Measurements from ENCODE around the gene MDN1.

The MDN1 gene, protein sequence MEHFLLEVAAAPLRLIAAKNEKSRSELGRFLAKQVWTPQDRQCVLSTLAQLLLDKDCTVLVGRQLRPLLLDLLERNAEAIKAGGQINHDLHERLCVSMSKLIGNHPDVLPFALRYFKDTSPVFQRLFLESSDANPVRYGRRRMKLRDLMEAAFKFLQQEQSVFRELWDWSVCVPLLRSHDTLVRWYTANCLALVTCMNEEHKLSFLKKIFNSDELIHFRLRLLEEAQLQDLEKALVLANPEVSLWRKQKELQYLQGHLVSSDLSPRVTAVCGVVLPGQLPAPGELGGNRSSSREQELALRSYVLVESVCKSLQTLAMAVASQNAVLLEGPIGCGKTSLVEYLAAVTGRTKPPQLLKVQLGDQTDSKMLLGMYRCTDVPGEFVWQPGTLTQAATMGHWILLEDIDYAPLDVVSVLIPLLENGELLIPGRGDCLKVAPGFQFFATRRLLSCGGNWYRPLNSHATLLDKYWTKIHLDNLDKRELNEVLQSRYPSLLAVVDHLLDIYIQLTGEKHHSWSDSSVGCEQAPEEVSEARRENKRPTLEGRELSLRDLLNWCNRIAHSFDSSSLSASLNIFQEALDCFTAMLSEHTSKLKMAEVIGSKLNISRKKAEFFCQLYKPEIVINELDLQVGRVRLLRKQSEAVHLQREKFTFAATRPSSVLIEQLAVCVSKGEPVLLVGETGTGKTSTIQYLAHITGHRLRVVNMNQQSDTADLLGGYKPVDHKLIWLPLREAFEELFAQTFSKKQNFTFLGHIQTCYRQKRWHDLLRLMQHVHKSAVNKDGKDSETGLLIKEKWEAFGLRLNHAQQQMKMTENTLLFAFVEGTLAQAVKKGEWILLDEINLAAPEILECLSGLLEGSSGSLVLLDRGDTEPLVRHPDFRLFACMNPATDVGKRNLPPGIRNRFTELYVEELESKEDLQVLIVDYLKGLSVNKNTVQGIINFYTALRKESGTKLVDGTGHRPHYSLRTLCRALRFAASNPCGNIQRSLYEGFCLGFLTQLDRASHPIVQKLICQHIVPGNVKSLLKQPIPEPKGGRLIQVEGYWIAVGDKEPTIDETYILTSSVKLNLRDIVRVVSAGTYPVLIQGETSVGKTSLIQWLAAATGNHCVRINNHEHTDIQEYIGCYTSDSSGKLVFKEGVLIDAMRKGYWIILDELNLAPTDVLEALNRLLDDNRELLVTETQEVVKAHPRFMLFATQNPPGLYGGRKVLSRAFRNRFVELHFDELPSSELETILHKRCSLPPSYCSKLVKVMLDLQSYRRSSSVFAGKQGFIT (N-terminal part only)

DNA sequence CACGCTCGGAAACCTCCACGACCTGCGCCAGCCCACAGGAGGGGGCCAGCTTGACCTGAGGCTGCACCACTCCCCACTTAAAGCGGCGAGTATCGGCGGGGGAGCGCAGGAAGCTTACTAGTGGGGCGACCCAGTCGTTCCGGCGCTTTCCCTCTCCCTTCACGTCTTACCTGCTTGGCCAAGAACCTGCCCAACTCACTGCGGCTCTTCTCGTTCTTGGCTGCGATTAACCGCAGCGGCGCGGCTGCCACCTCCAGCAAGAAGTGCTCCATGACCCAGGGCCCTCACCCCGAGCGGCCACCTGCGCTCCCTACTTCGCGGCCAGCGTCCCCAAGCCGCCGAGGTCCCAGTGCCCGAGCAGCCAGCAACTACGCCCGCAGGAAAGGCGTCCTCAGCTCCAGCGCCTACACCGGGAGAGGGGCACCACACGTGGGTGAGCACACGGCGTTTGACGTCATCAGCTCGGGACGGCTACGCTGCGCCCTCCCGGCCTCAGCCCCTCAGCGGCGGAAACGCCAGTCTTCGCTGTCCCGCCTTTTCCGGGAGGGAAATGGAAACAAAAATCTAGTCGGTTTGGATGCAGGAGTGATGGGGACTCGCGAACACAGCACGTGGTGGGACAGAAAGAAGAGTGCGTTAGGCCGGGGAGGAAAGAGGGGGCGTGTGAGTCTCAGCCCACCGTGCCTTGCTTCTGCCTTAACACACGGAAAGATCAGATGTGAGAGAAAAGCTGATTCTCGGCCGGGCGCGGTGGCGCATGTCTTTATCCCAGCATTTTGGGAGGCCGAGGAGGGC lies at the start of gene MDN1:
Gene MDN1 (minus strand): TSS at position 459 of the 795 bp plus-strand sequence. CDS start 187 bp downstream, at position 272.
- TF ChIP-seq, protein P1, sequence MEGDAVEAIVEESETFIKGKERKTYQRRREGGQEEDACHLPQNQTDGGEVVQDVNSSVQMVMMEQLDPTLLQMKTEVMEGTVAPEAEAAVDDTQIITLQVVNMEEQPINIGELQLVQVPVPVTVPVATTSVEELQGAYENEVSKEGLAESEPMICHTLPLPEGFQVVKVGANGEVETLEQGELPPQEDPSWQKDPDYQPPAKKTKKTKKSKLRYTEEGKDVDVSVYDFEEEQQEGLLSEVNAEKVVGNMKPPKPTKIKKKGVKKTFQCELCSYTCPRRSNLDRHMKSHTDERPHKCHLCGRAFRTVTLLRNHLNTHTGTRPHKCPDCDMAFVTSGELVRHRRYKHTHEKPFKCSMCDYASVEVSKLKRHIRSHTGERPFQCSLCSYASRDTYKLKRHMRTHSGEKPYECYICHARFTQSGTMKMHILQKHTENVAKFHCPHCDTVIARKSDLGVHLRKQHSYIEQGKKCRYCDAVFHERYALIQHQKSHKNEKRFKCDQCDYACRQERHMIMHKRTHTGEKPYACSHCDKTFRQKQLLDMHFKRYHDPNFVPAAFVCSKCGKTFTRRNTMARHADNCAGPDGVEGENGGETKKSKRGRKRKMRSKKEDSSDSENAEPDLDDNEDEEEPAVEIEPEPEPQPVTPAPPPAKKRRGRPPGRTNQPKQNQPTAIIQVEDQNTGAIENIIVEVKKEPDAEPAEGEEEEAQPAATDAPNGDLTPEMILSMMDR (IDR thresholded peaks at IDR 0.05; ENCODE audit: control insufficient read depth, insufficient read depth, low read depth, low read length, missing control alignments): no peak
- DNase-seq (ENCODE audit: low read depth): peak; percentile 58
- peak within 1 kb of the TSS; percentile 61 for H3K4me3 ChIP-seq (ENCODE audit: control insufficient read depth, low read depth, low read length)

DNA sequence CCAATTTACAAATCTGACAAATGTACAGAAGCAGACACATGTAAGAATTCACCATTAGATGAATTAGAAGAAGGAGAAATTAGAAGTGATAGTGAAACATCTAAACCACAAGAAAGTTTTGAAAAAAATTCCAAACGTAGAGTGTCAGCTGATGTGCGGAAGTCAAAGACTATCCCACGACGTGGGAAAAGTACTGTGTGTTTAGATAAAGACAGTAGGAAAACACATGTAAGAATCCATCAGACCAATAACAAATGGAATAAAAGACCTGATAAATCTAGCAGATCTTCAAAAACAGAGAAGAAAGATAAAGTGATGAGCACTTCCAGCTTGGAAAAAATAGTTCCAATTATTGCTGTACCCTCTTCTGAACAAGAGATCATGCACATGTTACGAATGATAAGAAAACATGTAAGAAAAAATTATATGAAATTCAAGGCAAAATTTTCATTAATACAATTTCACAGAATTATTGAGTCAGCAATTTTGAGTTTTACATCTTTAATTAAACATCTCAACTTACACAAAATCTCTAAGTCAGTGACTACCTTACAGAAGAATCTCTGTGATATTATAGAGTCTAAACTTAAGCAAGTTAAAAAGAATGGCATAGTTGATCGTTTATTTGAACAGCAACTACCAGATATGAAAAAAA lies 46.6 kb upstream of the MDN1 start:
- TF ChIP-seq, protein P1 (IDR thresholded peaks at IDR 0.05; ENCODE audit: control insufficient read depth, insufficient read depth, low read depth, low read length, missing control alignments): no peak
- H3K4me3 ChIP-seq (ENCODE audit: control insufficient read depth, low read depth, low read length): no peak overlapping the region
- no peak for DNase-seq (ENCODE audit: low read depth)

DNA sequence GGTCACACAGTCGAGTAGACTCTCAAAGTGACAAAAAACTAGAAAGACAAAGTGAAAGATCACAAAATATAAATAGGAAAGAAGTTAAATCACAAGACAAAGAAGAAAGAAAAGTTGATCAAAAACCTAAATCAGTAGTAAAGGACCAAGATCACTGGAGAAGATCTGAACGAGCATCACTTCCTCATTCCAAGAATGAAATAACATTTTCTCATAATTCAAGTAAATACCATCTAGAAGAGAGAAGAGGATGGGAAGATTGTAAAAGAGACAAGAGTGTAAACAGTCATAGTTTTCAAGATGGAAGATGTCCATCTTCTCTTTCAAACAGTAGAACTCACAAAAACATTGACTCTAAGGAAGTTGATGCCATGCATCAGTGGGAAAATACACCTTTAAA lies 43.1 kb upstream of the MDN1 start:
- H3K4me3 ChIP-seq (ENCODE audit: control insufficient read depth, low read depth, low read length): no peak overlapping the region
- DNase-seq (ENCODE audit: low read depth): no peak

DNA sequence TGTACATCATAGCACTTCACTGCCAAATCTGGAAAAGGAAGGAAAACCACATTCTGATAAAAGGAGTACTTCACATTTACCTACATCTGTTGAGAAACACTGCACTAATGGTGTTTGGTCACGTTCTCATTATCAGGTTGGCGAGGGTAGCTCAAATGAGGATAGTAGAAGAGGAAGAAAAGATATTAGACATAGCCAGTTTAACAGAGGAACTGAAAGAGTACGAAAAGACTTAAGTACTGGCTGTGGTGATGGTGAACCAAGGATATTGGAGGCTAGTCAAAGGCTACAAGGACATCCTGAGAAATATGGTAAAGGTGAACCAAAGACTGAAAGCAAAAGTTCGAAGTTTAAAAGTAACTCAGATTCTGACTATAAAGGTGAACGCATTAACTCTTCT lies 42.7 kb upstream of the MDN1 start:
- H3K4me3 ChIP-seq (ENCODE audit: control insufficient read depth, low read depth, low read length): no peak overlapping the region
- TF ChIP-seq, protein P1 (IDR thresholded peaks at IDR 0.05; ENCODE audit: control insufficient read depth, insufficient read depth, low read depth, low read length, missing control alignments): no peak
- DNase-seq (ENCODE audit: low read depth): no peak

More for the DNA sequence above, 43.1 kb upstream of the MDN1 start:
- TF ChIP-seq, protein P1 (IDR thresholded peaks at IDR 0.05; ENCODE audit: control insufficient read depth, insufficient read depth, low read depth, low read length, missing control alignments): no peak

DNA sequence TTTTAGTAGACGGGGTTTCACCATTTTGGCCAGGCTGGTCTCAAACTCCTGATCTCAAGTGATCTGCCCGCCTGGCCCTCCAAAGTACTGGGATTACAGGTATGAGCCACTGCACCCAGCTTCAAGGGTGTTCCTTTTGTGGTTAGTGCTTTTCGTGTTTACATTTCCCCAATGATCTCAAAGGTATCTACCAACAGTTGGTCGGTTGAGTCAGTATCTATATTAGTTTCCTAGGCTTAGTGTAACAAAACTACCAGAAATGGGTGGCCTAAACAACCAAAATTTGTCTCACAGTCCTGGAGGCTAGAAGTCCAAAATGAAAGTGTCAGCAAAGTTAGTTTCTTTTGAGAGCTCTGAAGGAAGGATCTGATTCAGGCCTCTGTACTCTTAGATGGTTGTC lies 40.1 kb upstream of the MDN1 start:
- no peak for DNase-seq (ENCODE audit: low read depth)
- TF ChIP-seq, protein P1 (IDR thresholded peaks at IDR 0.05; ENCODE audit: control insufficient read depth, insufficient read depth, low read depth, low read length, missing control alignments): no peak
- H3K4me3 ChIP-seq (ENCODE audit: control insufficient read depth, low read depth, low read length): no peak overlapping the region
